HG03354 (cell line): ENCODE measurements around the gene ADAM12.
"Not testable (repeated sequence)": the region's sequence is repeated elsewhere in the genome, so short reads cannot be mapped to it uniquely, and the experiment has no call there.

Experiments used
- ATAC-seq: cut with Tn5 transposase; IDR thresholded peaks from one replicate; pipeline ENCODE4 v1.9.1; 2021; ENCODE audit warnings: mild to moderate bottlenecking; ENCODE audit not compliant: unreplicated experiment, poor library complexity, severe bottlenecking

Gene ADAM12

GRCh38 chr10:125983161-125983560 lies 405.1 kb downstream of the ADAM12 start:
- ATAC-seq = no peak

- ATAC-seq = peak; percentile 81
Observed at GRCh38 chr10:125982260-125982948, 405.9 kb downstream of the ADAM12 start.

- no peak for ATAC-seq
Observed at GRCh38 chr10:125980521-125981035, 407.7 kb downstream of the ADAM12 start.

- ATAC-seq = no peak
Observed at GRCh38 chr10:125979976-125980375, 408.3 kb downstream of the ADAM12 start.

GRCh38 chr10:125976960-125977605 lies 411.2 kb downstream of the ADAM12 start:
- ATAC-seq = no peak

- ATAC-seq = not testable (repeated sequence)
Observed at GRCh38 chr10:125970077-125970630, 418.1 kb downstream of the ADAM12 start.

GRCh38 chr10:125967533-125967932 lies 420.7 kb downstream of the ADAM12 start:
- no peak for ATAC-seq

GRCh38 chr10:125964558-125964957 lies 423.7 kb downstream of the ADAM12 start:
- ATAC-seq = no peak
